K562 (cell line): ENCODE data around the gene SPATA21. TPM values are rescaled to one million over a fixed set of nuclear protein-coding genes. Genes with fewer than 3 reads are reported as not detected.

Experiments used
- CEBPB ChIP-seq: fragments of 450-650 bp; IDR thresholded peaks from 2 replicates; pipeline ENCODE4 v1.6.1; 2016; ENCODE audit warnings: missing genetic modification characterization, missing compliant biosample characterization
- EP300 ChIP-seq: IDR thresholded peaks from 2 replicates; pipeline ENCODE4 v1.6.1; 2012; ENCODE audit warnings: low read length, improper control_type of control experiment
- NCOA1 ChIP-seq: fragments of 450-650 bp; IDR thresholded peaks from 2 replicates; pipeline ENCODE4 v1.6.1; 2016; ENCODE audit warnings: low read depth
- RNF2 ChIP-seq: sonication (generic); IDR thresholded peaks from 2 replicates; pipeline ENCODE4 v1.6.1; 2016
- SAFB ChIP-seq: fragments of 200-400 bp; formaldehyde crosslinking; IDR thresholded peaks from 2 replicates; pipeline ENCODE4 v1.6.1; 2017; ENCODE audit warnings: low read depth, low read length, borderline replicate concordance
- SUPT5H ChIP-seq: fragments of 450-650 bp; IDR thresholded peaks from 2 replicates; pipeline ENCODE4 v1.6.1; 2016
- TBP ChIP-seq: optimal IDR thresholded peaks from 2 replicates; pipeline ENCODE3; 2011; ENCODE audit warnings: low read depth, low read length, improper control_type of control experiment
- ZNF347 ChIP-seq: fragments of 450-650 bp; formaldehyde crosslinking; IDR thresholded peaks from 2 replicates; pipeline ENCODE4 v1.4.0; 2020; ENCODE audit warnings: low read depth, mild to moderate bottlenecking, moderate library complexity
- polyA plus RNA-seq, 8 experiments: library from polyadenylated mRNA; depleted of rRNA in 4 of 8; stranded (reverse) in 5 of 8; unstranded in 3 of 8; fragments of >200 nt; fragmentation: Nextera tagmentation in 2 of 8; fragmentation: Illumina TruSeq in 1 of 8; extraction: Ambion mirVana in 2 of 8; extraction: Trizol in 1 of 8; gene quantifications; 2 replicates each; pipeline versions ENCODE4 v1.2.1 to v1.2.3, GENCODE V29; 2011 to 2014; ENCODE audit warnings: inconsistent platforms in 1 of 8, missing spikeins in 1 of 8
- total RNA-seq, 7 experiments: library from RNA; depleted of rRNA in 6 of 7; stranded (reverse); fragments of >200 nt in 6 of 7; fragmentation: Illumina TruSeq in 2 of 7; extraction: Trizol in 2 of 7; gene quantifications; 2 replicates each; pipeline versions ENCODE4 v1.2.1 to v1.2.3, GENCODE V29; 2011 to 2021; ENCODE audit warnings: low replicate concordance in 1 of 7
- TF ChIP-seq, protein P1 (sequence below): fragments of 450-650 bp; IDR thresholded peaks from 2 replicates; pipeline ENCODE4 v1.6.1; 2017; ENCODE audit warnings: antibody characterized with exemption, mild to moderate bottlenecking
- TF ChIP-seq, protein P2 (sequence below), 3 experiments: fragments of 200-800 bp in 1 of 3; fragments of 250-450 bp in 1 of 3; fragments of 450-650 bp in 1 of 3; sonication (Bioruptor Pico) in 1 of 3; sonication (Bioruptor generic) in 1 of 3; formaldehyde crosslinking in 1 of 3; IDR thresholded peaks; 2 replicates each; pipeline versions ENCODE4 v1.6.1 to v1.8.0; 2016 to 2022; ENCODE audit warnings: mild to moderate bottlenecking in 2 of 3, missing genetic modification characterization in 2 of 3, missing compliant biosample characterization in 1 of 3, moderate library complexity in 1 of 3
- TF ChIP-seq, protein P3 (sequence below), 2 experiments: fragments of 450-650 bp; formaldehyde crosslinking in 1 of 2; IDR thresholded peaks; 2 replicates each; pipeline versions ENCODE4 v1.4.0 to v1.6.1; 2014 to 2020; ENCODE audit warnings: mild to moderate bottlenecking in 2 of 2, borderline replicate concordance in 1 of 2, low read depth in 1 of 2

SPATA21 gene
- total and polyA plus RNA-seq, 9 of the 15 experiments (the other 6 are each of a cell fraction or from before 2014, with no cell fraction given) = 0.10 to 0.36 (median 0.13) TPM; not detected in 3

DNA sequence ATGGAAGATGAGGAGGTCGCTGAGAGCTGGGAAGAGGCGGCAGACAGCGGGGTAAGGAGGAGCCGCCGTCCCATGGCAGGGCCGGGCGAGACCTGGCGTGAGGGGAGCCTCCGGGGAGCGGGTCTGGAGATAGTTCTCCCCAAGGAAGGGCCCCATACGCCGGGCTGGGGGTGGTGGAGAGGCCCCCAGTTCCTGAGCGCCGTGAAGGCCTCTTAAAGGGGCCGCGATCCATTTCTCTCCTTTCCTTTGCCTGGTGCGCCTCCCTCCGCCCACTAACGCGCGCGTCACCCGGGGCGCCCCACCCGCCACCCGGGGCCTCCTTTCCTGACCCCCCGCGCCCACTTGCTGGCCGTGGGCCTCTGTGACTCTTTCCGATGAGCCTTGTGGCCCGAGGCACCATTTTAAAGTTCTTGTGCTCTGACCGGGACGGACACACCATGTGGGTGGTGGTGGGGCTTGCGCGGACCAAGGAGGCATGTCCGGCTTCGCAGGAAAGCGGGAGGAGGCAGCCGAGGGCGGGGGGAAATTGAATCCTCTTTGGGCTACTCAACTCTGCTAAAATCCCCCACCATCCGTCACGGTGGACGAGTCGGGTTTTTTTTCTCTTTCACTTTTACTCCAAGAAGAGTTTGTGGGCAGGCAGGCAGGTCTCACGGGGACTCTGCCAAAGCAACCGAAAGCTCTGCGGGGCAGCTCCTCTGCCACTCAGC lies 69.8 kb downstream of the SPATA21 start (continued):
- TF ChIP-seq, protein P1, sequence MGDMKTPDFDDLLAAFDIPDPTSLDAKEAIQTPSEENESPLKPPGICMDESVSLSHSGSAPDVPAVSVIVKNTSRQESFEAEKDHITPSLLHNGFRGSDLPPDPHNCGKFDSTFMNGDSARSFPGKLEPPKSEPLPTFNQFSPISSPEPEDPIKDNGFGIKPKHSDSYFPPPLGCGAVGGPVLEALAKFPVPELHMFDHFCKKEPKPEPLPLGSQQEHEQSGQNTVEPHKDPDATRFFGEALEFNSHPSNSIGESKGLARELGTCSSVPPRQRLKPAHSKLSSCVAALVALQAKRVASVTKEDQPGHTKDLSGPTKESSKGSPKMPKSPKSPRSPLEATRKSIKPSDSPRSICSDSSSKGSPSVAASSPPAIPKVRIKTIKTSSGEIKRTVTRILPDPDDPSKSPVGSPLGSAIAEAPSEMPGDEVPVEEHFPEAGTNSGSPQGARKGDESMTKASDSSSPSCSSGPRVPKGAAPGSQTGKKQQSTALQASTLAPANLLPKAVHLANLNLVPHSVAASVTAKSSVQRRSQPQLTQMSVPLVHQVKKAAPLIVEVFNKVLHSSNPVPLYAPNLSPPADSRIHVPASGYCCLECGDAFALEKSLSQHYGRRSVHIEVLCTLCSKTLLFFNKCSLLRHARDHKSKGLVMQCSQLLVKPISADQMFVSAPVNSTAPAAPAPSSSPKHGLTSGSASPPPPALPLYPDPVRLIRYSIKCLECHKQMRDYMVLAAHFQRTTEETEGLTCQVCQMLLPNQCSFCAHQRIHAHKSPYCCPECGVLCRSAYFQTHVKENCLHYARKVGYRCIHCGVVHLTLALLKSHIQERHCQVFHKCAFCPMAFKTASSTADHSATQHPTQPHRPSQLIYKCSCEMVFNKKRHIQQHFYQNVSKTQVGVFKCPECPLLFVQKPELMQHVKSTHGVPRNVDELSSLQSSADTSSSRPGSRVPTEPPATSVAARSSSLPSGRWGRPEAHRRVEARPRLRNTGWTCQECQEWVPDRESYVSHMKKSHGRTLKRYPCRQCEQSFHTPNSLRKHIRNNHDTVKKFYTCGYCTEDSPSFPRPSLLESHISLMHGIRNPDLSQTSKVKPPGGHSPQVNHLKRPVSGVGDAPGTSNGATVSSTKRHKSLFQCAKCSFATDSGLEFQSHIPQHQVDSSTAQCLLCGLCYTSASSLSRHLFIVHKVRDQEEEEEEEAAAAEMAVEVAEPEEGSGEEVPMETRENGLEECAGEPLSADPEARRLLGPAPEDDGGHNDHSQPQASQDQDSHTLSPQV = no peak
- TF ChIP-seq TBP (peak; percentile 40), NCOA1 (0 out of 2 replicates have a peak, but pooled peaks have one; percentile 51), CEBPB (tag) (no peak), EP300 (no peak), SUPT5H (peak; percentile 96), ZNF347 (CRISPR knock-in tag) (no peak), RNF2 (no peak), SAFB (peak; percentile 93)
- TF ChIP-seq, protein P2, sequence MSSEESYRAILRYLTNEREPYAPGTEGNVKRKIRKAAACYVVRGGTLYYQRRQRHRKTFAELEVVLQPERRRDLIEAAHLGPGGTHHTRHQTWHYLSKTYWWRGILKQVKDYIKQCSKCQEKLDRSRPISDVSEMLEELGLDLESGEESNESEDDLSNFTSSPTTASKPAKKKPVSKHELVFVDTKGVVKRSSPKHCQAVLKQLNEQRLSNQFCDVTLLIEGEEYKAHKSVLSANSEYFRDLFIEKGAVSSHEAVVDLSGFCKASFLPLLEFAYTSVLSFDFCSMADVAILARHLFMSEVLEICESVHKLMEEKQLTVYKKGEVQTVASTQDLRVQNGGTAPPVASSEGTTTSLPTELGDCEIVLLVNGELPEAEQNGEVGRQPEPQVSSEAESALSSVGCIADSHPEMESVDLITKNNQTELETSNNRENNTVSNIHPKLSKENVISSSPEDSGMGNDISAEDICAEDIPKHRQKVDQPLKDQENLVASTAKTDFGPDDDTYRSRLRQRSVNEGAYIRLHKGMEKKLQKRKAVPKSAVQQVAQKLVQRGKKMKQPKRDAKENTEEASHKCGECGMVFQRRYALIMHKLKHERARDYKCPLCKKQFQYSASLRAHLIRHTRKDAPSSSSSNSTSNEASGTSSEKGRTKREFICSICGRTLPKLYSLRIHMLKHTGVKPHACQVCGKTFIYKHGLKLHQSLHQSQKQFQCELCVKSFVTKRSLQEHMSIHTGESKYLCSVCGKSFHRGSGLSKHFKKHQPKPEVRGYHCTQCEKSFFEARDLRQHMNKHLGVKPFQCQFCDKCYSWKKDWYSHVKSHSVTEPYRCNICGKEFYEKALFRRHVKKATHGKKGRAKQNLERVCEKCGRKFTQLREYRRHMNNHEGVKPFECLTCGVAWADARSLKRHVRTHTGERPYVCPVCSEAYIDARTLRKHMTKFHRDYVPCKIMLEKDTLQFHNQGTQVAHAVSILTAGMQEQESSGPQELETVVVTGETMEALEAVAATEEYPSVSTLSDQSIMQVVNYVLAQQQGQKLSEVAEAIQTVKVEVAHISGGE (CRISPR knock-in tag; IDR thresholded peaks at IDR 0.05) = peak in 2 of 3 experiments; percentile 23 to 39; a peak in 1 of 6 replicates
- TF ChIP-seq, protein P3, sequence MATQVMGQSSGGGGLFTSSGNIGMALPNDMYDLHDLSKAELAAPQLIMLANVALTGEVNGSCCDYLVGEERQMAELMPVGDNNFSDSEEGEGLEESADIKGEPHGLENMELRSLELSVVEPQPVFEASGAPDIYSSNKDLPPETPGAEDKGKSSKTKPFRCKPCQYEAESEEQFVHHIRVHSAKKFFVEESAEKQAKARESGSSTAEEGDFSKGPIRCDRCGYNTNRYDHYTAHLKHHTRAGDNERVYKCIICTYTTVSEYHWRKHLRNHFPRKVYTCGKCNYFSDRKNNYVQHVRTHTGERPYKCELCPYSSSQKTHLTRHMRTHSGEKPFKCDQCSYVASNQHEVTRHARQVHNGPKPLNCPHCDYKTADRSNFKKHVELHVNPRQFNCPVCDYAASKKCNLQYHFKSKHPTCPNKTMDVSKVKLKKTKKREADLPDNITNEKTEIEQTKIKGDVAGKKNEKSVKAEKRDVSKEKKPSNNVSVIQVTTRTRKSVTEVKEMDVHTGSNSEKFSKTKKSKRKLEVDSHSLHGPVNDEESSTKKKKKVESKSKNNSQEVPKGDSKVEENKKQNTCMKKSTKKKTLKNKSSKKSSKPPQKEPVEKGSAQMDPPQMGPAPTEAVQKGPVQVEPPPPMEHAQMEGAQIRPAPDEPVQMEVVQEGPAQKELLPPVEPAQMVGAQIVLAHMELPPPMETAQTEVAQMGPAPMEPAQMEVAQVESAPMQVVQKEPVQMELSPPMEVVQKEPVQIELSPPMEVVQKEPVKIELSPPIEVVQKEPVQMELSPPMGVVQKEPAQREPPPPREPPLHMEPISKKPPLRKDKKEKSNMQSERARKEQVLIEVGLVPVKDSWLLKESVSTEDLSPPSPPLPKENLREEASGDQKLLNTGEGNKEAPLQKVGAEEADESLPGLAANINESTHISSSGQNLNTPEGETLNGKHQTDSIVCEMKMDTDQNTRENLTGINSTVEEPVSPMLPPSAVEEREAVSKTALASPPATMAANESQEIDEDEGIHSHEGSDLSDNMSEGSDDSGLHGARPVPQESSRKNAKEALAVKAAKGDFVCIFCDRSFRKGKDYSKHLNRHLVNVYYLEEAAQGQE (IDR thresholded peaks at IDR 0.05; ENCODE audit: borderline replicate concordance) = no peak
- TF ChIP-seq, protein P3 (CRISPR knock-in tag; IDR thresholded peaks at IDR 0.05; ENCODE audit: low read depth) = peak; percentile 76
